Measurements from ENCODE around the gene TRAP1.

Gene TRAP1

GRCh38 chr16:3717235-3718018 is at the start of gene TRAP1:
Gene TRAP1 (minus strand): TSS chr16:3717524. CDS start chr16:3717508, 16 bp downstream.
- peak in 55 of 56 donors; percentile 38 to 95 (median 85) for DNase-seq

- DNase-seq, result no peak
Observed at GRCh38 chr16:3766177-3766576, 48.9 kb upstream of the TRAP1 start.

- no peak for DNase-seq
Observed at GRCh38 chr16:3764409-3764808, 47.1 kb upstream of the TRAP1 start.

GRCh38 chr16:3762107-3762750 is 44.9 kb upstream of the TRAP1 start:
- DNase-seq, result peak in 1 of 56 donors; percentile 17

- DNase-seq, result peak in 6 of 56 donors; percentile 8 to 35 (median 29)
Observed at GRCh38 chr16:3761375-3762106, 44.2 kb upstream of the TRAP1 start.

- no peak for DNase-seq
Observed at GRCh38 chr16:3760518-3760917, 43.2 kb upstream of the TRAP1 start.

- no peak for DNase-seq
Observed at GRCh38 chr16:3759736-3760135, 42.4 kb upstream of the TRAP1 start.

GRCh38 chr16:3756113-3756512 is 38.8 kb upstream of the TRAP1 start:
- DNase-seq, result no peak

- DNase-seq, result no peak
Observed at GRCh38 chr16:3755249-3755648, 37.9 kb upstream of the TRAP1 start.

- no peak for DNase-seq
Observed at GRCh38 chr16:3754772-3755171, 37.4 kb upstream of the TRAP1 start.

- DNase-seq, result no peak
Observed at GRCh38 chr16:3754081-3754703, 36.9 kb upstream of the TRAP1 start.

GRCh38 chr16:3752984-3753383 is 35.7 kb upstream of the TRAP1 start:
- no peak for DNase-seq

GRCh38 chr16:3751878-3752277 is 34.6 kb upstream of the TRAP1 start:
- no peak for DNase-seq

GRCh38 chr16:3748307-3748706 is 31.0 kb upstream of the TRAP1 start:
- no peak for DNase-seq

- DNase-seq, result no peak
Observed at GRCh38 chr16:3745751-3746355, 28.5 kb upstream of the TRAP1 start.

GRCh38 chr16:3744018-3744417 is 26.7 kb upstream of the TRAP1 start:
- no peak for DNase-seq

GRCh38 chr16:3740934-3741333 is 23.6 kb upstream of the TRAP1 start:
- DNase-seq, result no peak

GRCh38 chr16:3740186-3740585 is 22.9 kb upstream of the TRAP1 start:
- DNase-seq, result no peak

GRCh38 chr16:3739636-3740035 is 22.3 kb upstream of the TRAP1 start:
- no peak for DNase-seq

GRCh38 chr16:3738541-3738940 is 21.2 kb upstream of the TRAP1 start:
- no peak for DNase-seq

- DNase-seq, result no peak
Observed at GRCh38 chr16:3738128-3738527, 20.8 kb upstream of the TRAP1 start.

Measured in nucleus accumbens (tissue), 56 donors.